HepG2 (cell line): ENCODE measurements around the gene TUBA4A. TPM values are rescaled to one million over a fixed set of nuclear protein-coding genes. Genes with fewer than 3 reads are reported as not detected.
A peak's percentile ranks its signal among the peaks of the same experiment; 100 is the strongest.

Source experiments
- CEBPG ChIP-seq: IDR thresholded peaks from 2 replicates; pipeline ENCODE4 v1.6.1; 2016
- CENPX ChIP-seq: sonication (generic); formaldehyde crosslinking; IDR thresholded peaks from 2 replicates; pipeline ENCODE4 v1.9.0; 2021; ENCODE audit warnings: mild to moderate bottlenecking, missing genetic modification reagents, moderate library complexity
- CHD4 ChIP-seq: fragments of 200-600 bp; sonication (generic); IDR thresholded peaks from 2 replicates; pipeline ENCODE4 v1.7.0; 2017; ENCODE audit warnings: mild to moderate bottlenecking, low read length, borderline replicate concordance
- ERF ChIP-seq: IDR thresholded peaks from 2 replicates; pipeline ENCODE4 v1.6.1; 2018; ENCODE audit warnings: missing biosample characterization, missing genetic modification reagents
- HDAC2 ChIP-seq: sonication (generic); formaldehyde crosslinking; IDR thresholded peaks from 2 replicates; pipeline ENCODE4 v1.4.0; 2020; ENCODE audit warnings: missing genetic modification reagents
- PPARG ChIP-seq: conservative IDR thresholded peaks from 2 replicates; pipeline ENCODE4 v1.6.1; 2016; ENCODE audit warnings: missing biosample characterization, missing genetic modification reagents
- RAD51 ChIP-seq: fragments of 450-650 bp; IDR thresholded peaks from 2 replicates; pipeline ENCODE4 v1.6.1; 2016; ENCODE audit warnings: borderline replicate concordance
- ZBTB38 ChIP-seq: sonication (generic); formaldehyde crosslinking; IDR thresholded peaks from 2 replicates; pipeline ENCODE4 v1.5.1; 2020; ENCODE audit warnings: mild to moderate bottlenecking, missing genetic modification reagents
- ZNF383 ChIP-seq: sonication (generic); formaldehyde crosslinking; IDR thresholded peaks from 2 replicates; pipeline ENCODE4 v1.4.0; 2020; ENCODE audit warnings: missing genetic modification reagents, mild to moderate bottlenecking, borderline replicate concordance
- ZNF552 ChIP-seq: sonication (generic); formaldehyde crosslinking; IDR thresholded peaks from 2 replicates; pipeline ENCODE4 v1.9.0; 2022; ENCODE audit warnings: missing genetic modification reagents, mild to moderate bottlenecking, borderline replicate concordance
- ZNF773 ChIP-seq: sonication (generic); formaldehyde crosslinking; IDR thresholded peaks from 2 replicates; pipeline ENCODE4 v1.4.0; 2020; ENCODE audit warnings: missing genetic modification reagents, borderline replicate concordance
- polyA plus RNA-seq, 8 experiments: library from polyadenylated mRNA; depleted of rRNA in 3 of 8; stranded (reverse) in 7 of 8; unstranded in 1 of 8; fragments of >200 nt; fragmentation: Illumina TruSeq in 4 of 8; extraction: Trizol in 4 of 8; gene quantifications; 2 replicates each; pipeline versions ENCODE4 v1.2.1 to v1.2.3, GENCODE V29; 2011 to 2016; ENCODE audit warnings: low read depth in 4 of 8, missing spikeins in 1 of 8, mixed read lengths in 1 of 8; ENCODE audit not compliant: insufficient read depth in 1 of 8
- total RNA-seq, 5 experiments: library from RNA; depleted of rRNA; stranded (reverse); fragments of >200 nt; fragmentation: Illumina TruSeq; extraction: Trizol; gene quantifications; 2 replicates each; pipeline ENCODE4 v1.2.3, GENCODE V29; 2016; ENCODE audit warnings: low read depth in 1 of 5
- TF ChIP-seq, protein P1 (sequence below): sonication (generic); formaldehyde crosslinking; IDR thresholded peaks from 2 replicates; pipeline ENCODE4 v1.5.0; 2020; ENCODE audit warnings: mild to moderate bottlenecking, missing genetic modification reagents
- TF ChIP-seq, protein P2 (sequence below): sonication (generic); formaldehyde crosslinking; IDR thresholded peaks from 2 replicates; pipeline ENCODE4 v1.5.1; 2020; ENCODE audit warnings: mild to moderate bottlenecking, moderate library complexity, missing genetic modification reagents
- TF ChIP-seq, protein P3 (sequence below): IDR thresholded peaks from 2 replicates; pipeline ENCODE4 v1.6.1; 2016; ENCODE audit warnings: low read depth, control low read depth
- TF ChIP-seq, protein P4 (sequence below): sonication (generic); formaldehyde crosslinking; IDR thresholded peaks from 2 replicates; pipeline ENCODE4 v1.9.0; 2022; ENCODE audit warnings: missing genetic modification reagents, mild to moderate bottlenecking, borderline replicate concordance
- TF ChIP-seq, protein P5 (sequence below): sonication (generic); formaldehyde crosslinking; IDR thresholded peaks from 2 replicates; pipeline ENCODE4 v1.8.1; 2023; ENCODE audit warnings: mild to moderate bottlenecking, missing genetic modification reagents
- TF ChIP-seq, protein P6 (sequence below): IDR thresholded peaks from 2 replicates; pipeline ENCODE4 v1.6.1; 2018; ENCODE audit warnings: missing genetic modification reagents, mild to moderate bottlenecking, missing compliant biosample characterization
- TF ChIP-seq, protein P7 (sequence below): sonication (generic); formaldehyde crosslinking; IDR thresholded peaks from 2 replicates; pipeline ENCODE4 v1.4.0; 2020; ENCODE audit warnings: mild to moderate bottlenecking, missing genetic modification reagents

The TUBA4A gene
- total and polyA plus RNA-seq, 2 of the 13 experiments (the other 11 are each of a cell fraction or from before 2014, with no cell fraction given): 1.3 to 12.7 TPM

DNA sequence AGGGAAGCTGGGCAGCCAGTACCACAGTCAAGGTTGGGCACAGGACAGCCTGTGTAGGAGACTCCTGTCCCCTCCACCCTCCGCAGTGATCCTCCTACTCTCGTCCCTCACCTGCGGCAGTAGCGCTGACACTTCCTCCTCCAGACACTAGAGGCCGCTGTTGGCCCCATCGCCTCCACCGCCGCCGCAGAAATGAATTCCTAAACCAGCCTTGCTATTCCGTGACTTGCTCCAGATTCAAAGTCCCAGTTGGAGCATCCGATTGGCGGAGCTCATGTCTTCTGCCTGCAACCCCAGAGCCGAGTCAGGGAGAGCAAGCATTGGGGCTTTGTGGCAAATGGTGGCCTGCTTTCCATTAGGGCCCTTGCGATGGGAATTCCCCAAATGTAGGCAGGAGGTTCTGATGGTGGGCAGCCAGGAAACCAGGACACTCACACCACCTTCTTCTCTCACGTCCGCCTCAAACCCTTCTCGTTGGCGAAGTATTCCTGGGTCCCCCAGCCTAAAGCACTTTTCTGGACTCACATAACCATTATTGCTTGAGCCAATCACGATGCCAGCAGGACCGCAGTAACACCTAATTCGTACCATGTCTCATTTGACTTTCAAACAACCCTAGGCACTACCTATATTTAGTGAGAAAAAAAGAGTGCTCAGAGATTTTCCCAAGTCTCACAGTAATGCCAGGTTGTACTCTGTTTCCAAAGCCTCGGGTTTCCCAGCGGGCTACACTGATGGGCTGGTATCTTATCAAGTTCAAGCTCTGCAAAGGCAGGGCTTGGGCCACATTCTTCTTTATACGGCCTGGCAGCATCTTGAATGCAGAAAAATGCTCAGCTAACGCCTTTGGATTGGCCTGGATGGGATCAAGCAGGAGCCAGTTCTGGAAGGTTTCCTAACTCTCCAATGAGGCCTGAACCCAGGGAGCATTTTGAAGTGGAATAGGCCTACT is 24.3 kb upstream of the TUBA4A start (continued):
- TF ChIP-seq, protein P1, sequence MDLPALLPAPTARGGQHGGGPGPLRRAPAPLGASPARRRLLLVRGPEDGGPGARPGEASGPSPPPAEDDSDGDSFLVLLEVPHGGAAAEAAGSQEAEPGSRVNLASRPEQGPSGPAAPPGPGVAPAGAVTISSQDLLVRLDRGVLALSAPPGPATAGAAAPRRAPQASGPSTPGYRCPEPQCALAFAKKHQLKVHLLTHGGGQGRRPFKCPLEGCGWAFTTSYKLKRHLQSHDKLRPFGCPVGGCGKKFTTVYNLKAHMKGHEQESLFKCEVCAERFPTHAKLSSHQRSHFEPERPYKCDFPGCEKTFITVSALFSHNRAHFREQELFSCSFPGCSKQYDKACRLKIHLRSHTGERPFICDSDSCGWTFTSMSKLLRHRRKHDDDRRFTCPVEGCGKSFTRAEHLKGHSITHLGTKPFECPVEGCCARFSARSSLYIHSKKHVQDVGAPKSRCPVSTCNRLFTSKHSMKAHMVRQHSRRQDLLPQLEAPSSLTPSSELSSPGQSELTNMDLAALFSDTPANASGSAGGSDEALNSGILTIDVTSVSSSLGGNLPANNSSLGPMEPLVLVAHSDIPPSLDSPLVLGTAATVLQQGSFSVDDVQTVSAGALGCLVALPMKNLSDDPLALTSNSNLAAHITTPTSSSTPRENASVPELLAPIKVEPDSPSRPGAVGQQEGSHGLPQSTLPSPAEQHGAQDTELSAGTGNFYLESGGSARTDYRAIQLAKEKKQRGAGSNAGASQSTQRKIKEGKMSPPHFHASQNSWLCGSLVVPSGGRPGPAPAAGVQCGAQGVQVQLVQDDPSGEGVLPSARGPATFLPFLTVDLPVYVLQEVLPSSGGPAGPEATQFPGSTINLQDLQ: no peak
- TF ChIP-seq, protein P2, sequence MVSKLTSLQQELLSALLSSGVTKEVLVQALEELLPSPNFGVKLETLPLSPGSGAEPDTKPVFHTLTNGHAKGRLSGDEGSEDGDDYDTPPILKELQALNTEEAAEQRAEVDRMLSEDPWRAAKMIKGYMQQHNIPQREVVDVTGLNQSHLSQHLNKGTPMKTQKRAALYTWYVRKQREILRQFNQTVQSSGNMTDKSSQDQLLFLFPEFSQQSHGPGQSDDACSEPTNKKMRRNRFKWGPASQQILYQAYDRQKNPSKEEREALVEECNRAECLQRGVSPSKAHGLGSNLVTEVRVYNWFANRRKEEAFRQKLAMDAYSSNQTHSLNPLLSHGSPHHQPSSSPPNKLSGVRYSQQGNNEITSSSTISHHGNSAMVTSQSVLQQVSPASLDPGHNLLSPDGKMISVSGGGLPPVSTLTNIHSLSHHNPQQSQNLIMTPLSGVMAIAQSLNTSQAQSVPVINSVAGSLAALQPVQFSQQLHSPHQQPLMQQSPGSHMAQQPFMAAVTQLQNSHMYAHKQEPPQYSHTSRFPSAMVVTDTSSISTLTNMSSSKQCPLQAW (CRISPR knock-in tag): peak; percentile 70
- TF ChIP-seq CEBPG (CRISPR knock-in tag) (0 out of 2 replicates have a peak, but pooled peaks have one; percentile 20), ZNF383 (CRISPR knock-in tag) (0 out of 2 replicates have a peak, but pooled peaks have one; percentile 30), PPARG (CRISPR knock-in tag) (0 out of 2 replicates have a peak, but pooled peaks have one; percentile 37), CHD4 (no peak), CENPX (CRISPR knock-in tag) (no peak), ERF (CRISPR knock-in tag) (peak; percentile 87), ZNF773 (no peak), ZBTB38 (CRISPR knock-in tag) (peak; percentile 62; the same call in 1 of the 2 replicates), HDAC2 (CRISPR knock-in tag) (peak; percentile 51; the same call in 1 of the 2 replicates), ZNF552 (CRISPR knock-in tag) (peak; percentile 44; the same call in 1 of the 2 replicates), RAD51 (no peak)
- TF ChIP-seq, protein P3, sequence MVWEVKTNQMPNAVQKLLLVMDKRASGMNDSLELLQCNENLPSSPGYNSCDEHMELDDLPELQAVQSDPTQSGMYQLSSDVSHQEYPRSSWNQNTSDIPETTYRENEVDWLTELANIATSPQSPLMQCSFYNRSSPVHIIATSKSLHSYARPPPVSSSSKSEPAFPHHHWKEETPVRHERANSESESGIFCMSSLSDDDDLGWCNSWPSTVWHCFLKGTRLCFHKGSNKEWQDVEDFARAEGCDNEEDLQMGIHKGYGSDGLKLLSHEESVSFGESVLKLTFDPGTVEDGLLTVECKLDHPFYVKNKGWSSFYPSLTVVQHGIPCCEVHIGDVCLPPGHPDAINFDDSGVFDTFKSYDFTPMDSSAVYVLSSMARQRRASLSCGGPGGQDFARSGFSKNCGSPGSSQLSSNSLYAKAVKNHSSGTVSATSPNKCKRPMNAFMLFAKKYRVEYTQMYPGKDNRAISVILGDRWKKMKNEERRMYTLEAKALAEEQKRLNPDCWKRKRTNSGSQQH (CRISPR knock-in tag): 0 out of 2 replicates have a peak, but pooled peaks have one; percentile 47
- TF ChIP-seq, protein P4, sequence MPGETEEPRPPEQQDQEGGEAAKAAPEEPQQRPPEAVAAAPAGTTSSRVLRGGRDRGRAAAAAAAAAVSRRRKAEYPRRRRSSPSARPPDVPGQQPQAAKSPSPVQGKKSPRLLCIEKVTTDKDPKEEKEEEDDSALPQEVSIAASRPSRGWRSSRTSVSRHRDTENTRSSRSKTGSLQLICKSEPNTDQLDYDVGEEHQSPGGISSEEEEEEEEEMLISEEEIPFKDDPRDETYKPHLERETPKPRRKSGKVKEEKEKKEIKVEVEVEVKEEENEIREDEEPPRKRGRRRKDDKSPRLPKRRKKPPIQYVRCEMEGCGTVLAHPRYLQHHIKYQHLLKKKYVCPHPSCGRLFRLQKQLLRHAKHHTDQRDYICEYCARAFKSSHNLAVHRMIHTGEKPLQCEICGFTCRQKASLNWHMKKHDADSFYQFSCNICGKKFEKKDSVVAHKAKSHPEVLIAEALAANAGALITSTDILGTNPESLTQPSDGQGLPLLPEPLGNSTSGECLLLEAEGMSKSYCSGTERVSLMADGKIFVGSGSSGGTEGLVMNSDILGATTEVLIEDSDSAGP (CRISPR knock-in tag): peak; percentile 66; the same call in 1 of the 2 replicates
- TF ChIP-seq, protein P5, sequence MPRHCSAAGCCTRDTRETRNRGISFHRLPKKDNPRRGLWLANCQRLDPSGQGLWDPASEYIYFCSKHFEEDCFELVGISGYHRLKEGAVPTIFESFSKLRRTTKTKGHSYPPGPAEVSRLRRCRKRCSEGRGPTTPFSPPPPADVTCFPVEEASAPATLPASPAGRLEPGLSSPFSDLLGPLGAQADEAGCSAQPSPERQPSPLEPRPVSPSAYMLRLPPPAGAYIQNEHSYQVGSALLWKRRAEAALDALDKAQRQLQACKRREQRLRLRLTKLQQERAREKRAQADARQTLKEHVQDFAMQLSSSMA: peak; percentile 86
- TF ChIP-seq, protein P6, sequence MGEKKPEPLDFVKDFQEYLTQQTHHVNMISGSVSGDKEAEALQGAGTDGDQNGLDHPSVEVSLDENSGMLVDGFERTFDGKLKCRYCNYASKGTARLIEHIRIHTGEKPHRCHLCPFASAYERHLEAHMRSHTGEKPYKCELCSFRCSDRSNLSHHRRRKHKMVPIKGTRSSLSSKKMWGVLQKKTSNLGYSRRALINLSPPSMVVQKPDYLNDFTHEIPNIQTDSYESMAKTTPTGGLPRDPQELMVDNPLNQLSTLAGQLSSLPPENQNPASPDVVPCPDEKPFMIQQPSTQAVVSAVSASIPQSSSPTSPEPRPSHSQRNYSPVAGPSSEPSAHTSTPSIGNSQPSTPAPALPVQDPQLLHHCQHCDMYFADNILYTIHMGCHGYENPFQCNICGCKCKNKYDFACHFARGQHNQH (CRISPR knock-in tag): peak; percentile 70; the same call in 1 of the 2 replicates
- TF ChIP-seq, protein P7, sequence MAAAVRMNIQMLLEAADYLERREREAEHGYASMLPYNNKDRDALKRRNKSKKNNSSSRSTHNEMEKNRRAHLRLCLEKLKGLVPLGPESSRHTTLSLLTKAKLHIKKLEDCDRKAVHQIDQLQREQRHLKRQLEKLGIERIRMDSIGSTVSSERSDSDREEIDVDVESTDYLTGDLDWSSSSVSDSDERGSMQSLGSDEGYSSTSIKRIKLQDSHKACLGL (CRISPR knock-in tag): no peak
